Lung (tissue), 12 donors: Measurements from ENCODE around the gene VARS2. TPM values are rescaled to one million over a fixed set of nuclear protein-coding genes. Genes with fewer than 3 reads are reported as not detected.

Experiments used
- ATAC-seq: fragments of 200-7000 bp; cut with Tn5 transposase; one replicate; pipeline ENCODE4 v1.9.1; 2020; ENCODE audit warnings: moderate number of reproducible peaks; ENCODE audit not compliant: insufficient read depth, low FRiP score
- DNase-seq, 3 donors: peaks; one replicate each; pipeline ENCODE4 v3.0.0-alpha.2; 2013 to 2017
- H3K27ac ChIP-seq, 2 donors: one replicate each; pipeline ENCODE4 v1.5.1; 2013; ENCODE audit warnings: mild to moderate bottlenecking in 2 of 2, moderate library complexity in 2 of 2, control low read depth in 1 of 2, inconsistent platforms in 1 of 2, low read depth in 1 of 2, low read length in 1 of 2
- H3K27me3 ChIP-seq, 3 donors: one replicate each; pipeline ENCODE4 v1.5.1; 2013; ENCODE audit warnings: low read length in 2 of 3; ENCODE audit not compliant: control insufficient read depth in 3 of 3, insufficient read depth in 3 of 3
- H3K36me3 ChIP-seq, 4 donors: one replicate each; pipeline ENCODE4 v1.5.1; 2013; ENCODE audit warnings: low read length in 4 of 4, mild to moderate bottlenecking in 1 of 4, moderate library complexity in 1 of 4; ENCODE audit not compliant: control insufficient read depth in 4 of 4, insufficient read depth in 4 of 4
- H3K4me1 ChIP-seq, 5 donors: one replicate each; pipeline ENCODE4 v1.5.1; 2013; ENCODE audit warnings: low read length in 5 of 5, mild to moderate bottlenecking in 2 of 5, moderate library complexity in 1 of 5; ENCODE audit not compliant: control insufficient read depth in 5 of 5, insufficient read depth in 5 of 5
- H3K4me3 ChIP-seq: one replicate; pipeline ENCODE4 v1.5.1; 2013; ENCODE audit warnings: mild to moderate bottlenecking, control low read depth, moderate library complexity
- H3K9ac ChIP-seq, 2 donors: one replicate each; pipeline ENCODE4 v1.5.1; 2013; ENCODE audit warnings: low read length in 2 of 2, control low read depth in 1 of 2; ENCODE audit not compliant: insufficient read depth in 1 of 2
- H3K9me3 ChIP-seq, 4 donors: one replicate each; pipeline ENCODE4 v1.5.1; 2013; ENCODE audit warnings: low read length in 3 of 4, mild to moderate bottlenecking in 1 of 4, moderate library complexity in 1 of 4; ENCODE audit not compliant: control insufficient read depth in 4 of 4, insufficient read depth in 3 of 4
- CTCF ChIP-seq: IDR thresholded peaks from 2 replicates; pipeline ENCODE4 v1.5.1; 2012; ENCODE audit warnings: mild to moderate bottlenecking; ENCODE audit errors: control extremely low read depth, extremely low read depth
- WGBS, 2 donors: extraction: QIAGEN DNeasy Blood & Tissue Kit; methylation state at CpG; one replicate each; pipeline ENCODE4 v1.1.7; 2013; 5-methylcytosine and 5-hydroxymethylcytosine counted together
- polyA plus RNA-seq, 2 donors: library from polyadenylated mRNA; stranded (reverse); fragments of 200-250 nt; gene quantifications; one replicate each; pipeline ENCODE4 v1.2.1, GENCODE V29; 2013
- total RNA-seq, 2 donors: library from RNA; depleted of rRNA in 1 of 2; stranded (reverse); fragments of >200 nt in 1 of 2; gene quantifications; one replicate each; pipeline ENCODE4 v1.2.1, GENCODE V29; 2014 to 2021
- donor health status: control.
- donor health status: control.
- donor health status: Bipolar disorder and iron deficiency.
- donor health status: healthy.
- donor health status: DM: yes; HTN: yes; CAD: no.

Gene VARS2
- total and polyA plus RNA-seq, 4 donors: 17.4 to 38.4 (median 25.5) TPM

GRCh38 chr6:30914854-30915590, 984 bp downstream of the VARS2 start:
- Histone ChIP-seq H3K36me3 (peaks cover 4 to 21% (median 15%) of the 10 kb centered on the region in 4 donors), H3K4me3 (peak overlapping the region; percentile 57), H3K9ac (peak overlapping the region; percentile 65 to 72), H3K27ac (peak overlapping the region; percentile 86 to 95), H3K27me3 (no peaks in the 10 kb centered on the region), H3K4me1 (peaks cover 0 to 21% (median 15%) of the 10 kb centered on the region in 5 donors), H3K9me3 (no peaks in the 10 kb centered on the region)
- WGBS, 2 donors: 35 to 65% methylated on average over 17 of the region's 17 CpGs
- DNase-seq: peak in 2 of 3 donors; percentile 14
- ATAC-seq: no peak
- TF ChIP-seq CTCF: no peak

GRCh38 chr6:30915591-30915946, 1.5 kb downstream of the VARS2 start:
- peaks cover 0 to 21% (median 15%) of the 10 kb centered on the region in 5 donors for H3K4me1 ChIP-seq
- peak overlapping the region in 1 of 2 donors; percentile 72 for H3K9ac ChIP-seq
- no peaks in the 10 kb centered on the region for H3K9me3 ChIP-seq
- peak; percentile 32 to 87 (median 82) for DNase-seq
- ATAC-seq: no peak
- H3K27ac ChIP-seq: peak overlapping the region; percentile 47 to 76
- H3K27me3 ChIP-seq: no peaks in the 10 kb centered on the region
- 10 to 16% methylated on average over 5 of the region's 5 CpGs for WGBS, 2 donors
- H3K36me3 ChIP-seq: peaks cover 7 to 23% (median 13%) of the 10 kb centered on the region in 4 donors
- H3K4me3 ChIP-seq: no peak overlapping the region
- peak; percentile 38 for TF ChIP-seq CTCF

GRCh38 chr6:30917041-30917440, 3.0 kb downstream of the VARS2 start:
- DNase-seq (no peak), ATAC-seq (no peak)
- Histone ChIP-seq H3K36me3 (peaks cover 7 to 30% (median 10%) of the 10 kb centered on the region in 4 donors), H3K27ac (no peak overlapping the region), H3K9ac (no peak overlapping the region), H3K4me1 (peaks cover 0 to 21% (median 15%) of the 10 kb centered on the region in 5 donors), H3K9me3 (no peaks in the 10 kb centered on the region), H3K27me3 (no peaks in the 10 kb centered on the region), H3K4me3 (no peak overlapping the region)
- WGBS, 2 donors: 79 to 84% methylated on average over 7 of the region's 7 CpGs
- TF ChIP-seq CTCF: no peak
